ENCODE results near the gene VAV3.
"Not testable (repeated sequence)": the region's sequence is repeated elsewhere in the genome, so short reads cannot be mapped to it uniquely, and the experiment has no call there.

The VAV3 gene

GRCh38 chr1:107883562-107883961 lies 81.4 kb downstream of the VAV3 start:
- DNase-seq (ENCODE audit: low spot score), result no peak

- no peak for DNase-seq (ENCODE audit: low spot score)
Measured at GRCh38 chr1:107879927-107880326, 85.1 kb downstream of the VAV3 start.

- no peak for DNase-seq (ENCODE audit: low spot score)
Measured at GRCh38 chr1:107879346-107879745, 85.6 kb downstream of the VAV3 start.

GRCh38 chr1:107877745-107878144 lies 87.2 kb downstream of the VAV3 start:
- no peak for DNase-seq (ENCODE audit: low spot score)

- no peak for DNase-seq (ENCODE audit: low spot score)
Measured at GRCh38 chr1:107877092-107877491, 87.9 kb downstream of the VAV3 start.

GRCh38 chr1:107875689-107876088 lies 89.3 kb downstream of the VAV3 start:
- DNase-seq (ENCODE audit: low spot score), result no peak

- DNase-seq (ENCODE audit: low spot score), result no peak
Measured at GRCh38 chr1:107874221-107874620, 90.8 kb downstream of the VAV3 start.

- DNase-seq (ENCODE audit: low spot score), result no peak
Measured at GRCh38 chr1:107871687-107872395, 93.1 kb downstream of the VAV3 start.

GRCh38 chr1:107871259-107871658 lies 93.7 kb downstream of the VAV3 start:
- DNase-seq (ENCODE audit: low spot score), result no peak

GRCh38 chr1:107870696-107871095 lies 94.3 kb downstream of the VAV3 start:
- no peak for DNase-seq (ENCODE audit: low spot score)

- no peak for DNase-seq (ENCODE audit: low spot score)
Measured at GRCh38 chr1:107867897-107868296, 97.1 kb downstream of the VAV3 start.

GRCh38 chr1:107867422-107867821 lies 97.6 kb downstream of the VAV3 start:
- DNase-seq (ENCODE audit: low spot score), result no peak

GRCh38 chr1:107866870-107867269 lies 98.1 kb downstream of the VAV3 start:
- no peak for DNase-seq (ENCODE audit: low spot score)

GRCh38 chr1:107865627-107866026 lies 99.4 kb downstream of the VAV3 start:
- DNase-seq (ENCODE audit: low spot score), result no peak

- DNase-seq (ENCODE audit: low spot score), result no peak
Measured at GRCh38 chr1:107863342-107863741, 101.6 kb downstream of the VAV3 start.

- no peak for DNase-seq (ENCODE audit: low spot score)
Measured at GRCh38 chr1:107862064-107862463, 102.9 kb downstream of the VAV3 start.

GRCh38 chr1:107858323-107858722 lies 106.7 kb downstream of the VAV3 start:
- DNase-seq (ENCODE audit: low spot score), result no peak

- DNase-seq (ENCODE audit: low spot score), result no peak
Measured at GRCh38 chr1:107851418-107851817, 113.6 kb downstream of the VAV3 start.

- not testable (repeated sequence) for DNase-seq (ENCODE audit: low spot score)
Measured at GRCh38 chr1:107844541-107845194, 120.3 kb downstream of the VAV3 start.

- no peak for DNase-seq (ENCODE audit: low spot score)
Measured at GRCh38 chr1:107843989-107844388, 121.0 kb downstream of the VAV3 start.

- DNase-seq (ENCODE audit: low spot score), result no peak
Measured at GRCh38 chr1:107842241-107842640, 122.7 kb downstream of the VAV3 start.

- DNase-seq (ENCODE audit: low spot score), result no peak
Measured at GRCh38 chr1:107840725-107841124, 124.3 kb downstream of the VAV3 start.

- DNase-seq (ENCODE audit: low spot score), result no peak
Measured at GRCh38 chr1:107838056-107838455, 126.9 kb downstream of the VAV3 start.

- no peak for DNase-seq (ENCODE audit: low spot score)
Measured at GRCh38 chr1:107835151-107835670, 129.8 kb downstream of the VAV3 start.

Measured in hepatic stellate cell (primary cell).